Measurements from ENCODE around the gene NRXN3.

DNA sequence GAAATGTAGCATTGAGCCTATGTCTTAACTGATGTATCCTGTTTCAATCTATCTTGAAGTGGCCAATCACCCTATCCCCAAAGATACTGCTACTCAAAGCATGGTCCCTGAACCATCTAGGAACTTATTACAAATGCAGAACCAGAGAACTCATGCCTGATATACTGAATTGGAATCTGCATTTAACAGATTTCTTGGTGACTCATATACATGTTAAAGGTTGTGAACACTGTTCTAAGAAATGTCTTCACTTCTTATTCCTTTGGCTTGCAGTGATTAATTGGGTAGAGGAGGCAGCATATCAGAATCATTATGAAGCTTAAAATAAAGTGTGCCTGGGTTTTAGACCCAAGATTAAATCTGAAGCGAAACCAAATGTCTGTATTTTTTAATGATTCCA is 1245.6 kb downstream of the NRXN3 start:
- TF ChIP-seq EZH2 (IDR thresholded peaks at IDR 0.05; ENCODE audit: low read depth, unreplicated experiment), result no peak
- TF ChIP-seq, protein P1, sequence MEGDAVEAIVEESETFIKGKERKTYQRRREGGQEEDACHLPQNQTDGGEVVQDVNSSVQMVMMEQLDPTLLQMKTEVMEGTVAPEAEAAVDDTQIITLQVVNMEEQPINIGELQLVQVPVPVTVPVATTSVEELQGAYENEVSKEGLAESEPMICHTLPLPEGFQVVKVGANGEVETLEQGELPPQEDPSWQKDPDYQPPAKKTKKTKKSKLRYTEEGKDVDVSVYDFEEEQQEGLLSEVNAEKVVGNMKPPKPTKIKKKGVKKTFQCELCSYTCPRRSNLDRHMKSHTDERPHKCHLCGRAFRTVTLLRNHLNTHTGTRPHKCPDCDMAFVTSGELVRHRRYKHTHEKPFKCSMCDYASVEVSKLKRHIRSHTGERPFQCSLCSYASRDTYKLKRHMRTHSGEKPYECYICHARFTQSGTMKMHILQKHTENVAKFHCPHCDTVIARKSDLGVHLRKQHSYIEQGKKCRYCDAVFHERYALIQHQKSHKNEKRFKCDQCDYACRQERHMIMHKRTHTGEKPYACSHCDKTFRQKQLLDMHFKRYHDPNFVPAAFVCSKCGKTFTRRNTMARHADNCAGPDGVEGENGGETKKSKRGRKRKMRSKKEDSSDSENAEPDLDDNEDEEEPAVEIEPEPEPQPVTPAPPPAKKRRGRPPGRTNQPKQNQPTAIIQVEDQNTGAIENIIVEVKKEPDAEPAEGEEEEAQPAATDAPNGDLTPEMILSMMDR (conservative IDR thresholded peaks at IDR 0.05; ENCODE audit: low read depth in 2 of 2), result no peak
- TF ChIP-seq, protein P2, sequence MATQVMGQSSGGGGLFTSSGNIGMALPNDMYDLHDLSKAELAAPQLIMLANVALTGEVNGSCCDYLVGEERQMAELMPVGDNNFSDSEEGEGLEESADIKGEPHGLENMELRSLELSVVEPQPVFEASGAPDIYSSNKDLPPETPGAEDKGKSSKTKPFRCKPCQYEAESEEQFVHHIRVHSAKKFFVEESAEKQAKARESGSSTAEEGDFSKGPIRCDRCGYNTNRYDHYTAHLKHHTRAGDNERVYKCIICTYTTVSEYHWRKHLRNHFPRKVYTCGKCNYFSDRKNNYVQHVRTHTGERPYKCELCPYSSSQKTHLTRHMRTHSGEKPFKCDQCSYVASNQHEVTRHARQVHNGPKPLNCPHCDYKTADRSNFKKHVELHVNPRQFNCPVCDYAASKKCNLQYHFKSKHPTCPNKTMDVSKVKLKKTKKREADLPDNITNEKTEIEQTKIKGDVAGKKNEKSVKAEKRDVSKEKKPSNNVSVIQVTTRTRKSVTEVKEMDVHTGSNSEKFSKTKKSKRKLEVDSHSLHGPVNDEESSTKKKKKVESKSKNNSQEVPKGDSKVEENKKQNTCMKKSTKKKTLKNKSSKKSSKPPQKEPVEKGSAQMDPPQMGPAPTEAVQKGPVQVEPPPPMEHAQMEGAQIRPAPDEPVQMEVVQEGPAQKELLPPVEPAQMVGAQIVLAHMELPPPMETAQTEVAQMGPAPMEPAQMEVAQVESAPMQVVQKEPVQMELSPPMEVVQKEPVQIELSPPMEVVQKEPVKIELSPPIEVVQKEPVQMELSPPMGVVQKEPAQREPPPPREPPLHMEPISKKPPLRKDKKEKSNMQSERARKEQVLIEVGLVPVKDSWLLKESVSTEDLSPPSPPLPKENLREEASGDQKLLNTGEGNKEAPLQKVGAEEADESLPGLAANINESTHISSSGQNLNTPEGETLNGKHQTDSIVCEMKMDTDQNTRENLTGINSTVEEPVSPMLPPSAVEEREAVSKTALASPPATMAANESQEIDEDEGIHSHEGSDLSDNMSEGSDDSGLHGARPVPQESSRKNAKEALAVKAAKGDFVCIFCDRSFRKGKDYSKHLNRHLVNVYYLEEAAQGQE (IDR thresholded peaks at IDR 0.05; ENCODE audit: unreplicated experiment), result no peak
- no peak for TF ChIP-seq EZH2phosphoT487 (IDR thresholded peaks at IDR 0.05; ENCODE audit: unreplicated experiment)
- no peak for TF ChIP-seq POLR2AphosphoS5 (IDR thresholded peaks at IDR 0.05; ENCODE audit: low read depth)

Measured in GM23338 (cell line).